Lower leg skin (tissue), 3 donors: ENCODE measurements around the gene PRELID2.

ENCODE experiments used
- CTCF ChIP-seq, 3 donors: fragments of 450-650 bp; IDR thresholded peaks; one replicate each; pipeline ENCODE4 v1.5.1; 2016; ENCODE audit warnings: antibody characterized with exemption in 3 of 3, mild to moderate bottlenecking in 3 of 3, moderate library complexity in 2 of 3
- POLR2A ChIP-seq, 2 donors: fragments of 450-650 bp; IDR thresholded peaks; one replicate each; pipeline ENCODE4 v1.6.1; 2016 to 2017; ENCODE audit warnings: antibody characterized with exemption in 2 of 2, mild to moderate bottlenecking in 1 of 2, moderate library complexity in 1 of 2

DNA sequence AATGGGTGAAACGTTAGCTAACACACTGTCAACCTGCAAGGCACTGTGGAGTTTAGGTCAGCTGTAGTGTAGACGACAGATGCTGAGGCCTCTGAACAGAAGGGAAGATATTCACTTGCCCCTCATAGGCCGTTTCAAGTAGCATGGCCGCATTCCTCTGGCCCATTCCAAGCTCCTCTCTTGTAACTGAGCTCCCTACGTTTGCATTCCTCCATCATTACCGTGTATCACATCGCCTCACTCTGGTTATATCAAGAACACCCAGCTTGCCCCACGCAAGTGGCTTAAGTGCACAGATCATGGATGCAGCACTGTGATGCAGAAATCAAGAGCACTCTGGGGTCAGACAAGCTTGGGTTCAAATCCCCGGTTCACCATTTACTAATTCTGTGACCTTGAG is 43.3 kb downstream of the PRELID2 start:
- TF ChIP-seq CTCF (IDR thresholded peaks at IDR 0.05), result no peak
- no peak for TF ChIP-seq POLR2A (IDR thresholded peaks at IDR 0.05)
